ENCODE measurements around the gene TNFRSF18. TPM values are rescaled to one million over a fixed set of nuclear protein-coding genes. Genes with fewer than 3 reads are reported as not detected.

Gene TNFRSF18
- total and polyA plus RNA-seq, 4 donors: 1.0 to 1.3 (median 1.1) TPM; not detected in 1

DNA sequence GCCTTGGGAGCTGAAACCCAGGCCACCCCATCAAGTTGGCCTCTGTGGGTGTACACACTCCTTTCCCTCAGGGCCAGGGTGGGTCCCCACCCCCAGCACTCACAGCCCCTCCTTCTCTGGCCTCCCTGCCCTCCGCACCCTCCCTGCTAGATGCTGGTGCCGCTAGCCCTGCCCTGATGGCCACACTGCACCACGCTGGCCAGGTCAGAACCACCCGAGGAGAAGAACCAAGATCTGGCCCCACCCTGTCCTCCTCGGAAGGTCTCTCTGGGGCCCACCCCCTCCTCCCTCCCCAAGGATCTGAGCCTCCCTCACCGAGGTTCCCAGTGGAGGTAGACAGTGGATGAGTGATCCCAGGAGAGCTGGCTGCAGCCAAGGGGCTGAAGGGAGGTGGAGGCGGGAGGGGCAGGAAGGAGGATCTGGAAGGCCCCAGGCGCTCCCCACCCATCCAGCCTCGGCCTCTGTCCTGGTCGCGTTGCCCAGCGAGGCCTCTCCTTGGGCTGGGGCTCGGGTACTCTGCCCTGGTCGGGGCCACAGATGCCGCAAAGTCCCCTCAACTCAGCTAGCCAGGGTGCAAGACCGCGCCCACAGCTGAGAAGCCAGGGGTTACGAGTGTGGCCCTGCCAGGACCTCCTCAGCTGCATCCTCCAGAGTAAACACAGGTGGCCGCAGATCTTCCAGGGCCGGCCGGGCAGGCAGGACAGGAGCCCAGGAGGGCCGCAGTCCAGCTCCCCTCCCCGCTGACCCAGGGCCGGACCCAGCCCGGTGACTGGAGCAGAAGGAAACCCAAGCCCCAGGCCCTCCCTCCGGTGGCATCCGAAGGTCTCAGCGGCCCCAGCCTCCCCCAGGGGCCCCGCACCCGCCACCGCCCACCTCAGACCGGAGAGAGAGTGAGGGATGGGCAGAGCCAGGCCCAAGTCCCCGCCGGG lies 30.8 kb upstream of the TNFRSF18 start:
- DNase-seq (no peak), ATAC-seq (ENCODE audit: low FRiP score) (no peak)
- no peaks in the 10 kb centered on the region for H3K36me3 ChIP-seq (ENCODE audit: control insufficient read depth in 1 of 2, insufficient read depth in 2 of 2, low read length in 1 of 2)
- intact Hi-C loops (cut with DNase I): no loop called here
- WGBS, 2 donors: 44 to 45% methylated on average over 34 of the region's 34 CpGs
- no peaks in the 10 kb centered on the region for H3K9me3 ChIP-seq (ENCODE audit: control insufficient read depth, low read length)
- no peak overlapping the region for H3K4me3 ChIP-seq (ENCODE audit: low read length in 2 of 2)
- H3K27ac ChIP-seq (ENCODE audit: low read depth in 1 of 2, low read length in 2 of 2): no peak overlapping the region
- H3K27me3 ChIP-seq (ENCODE audit: control insufficient read depth in 1 of 2, insufficient read depth in 2 of 2, low read length in 1 of 2): no peaks in the 10 kb centered on the region
- no peaks in the 10 kb centered on the region for H3K4me1 ChIP-seq (ENCODE audit: control insufficient read depth in 1 of 2, insufficient read depth in 2 of 2, low read length in 2 of 2)

DNA sequence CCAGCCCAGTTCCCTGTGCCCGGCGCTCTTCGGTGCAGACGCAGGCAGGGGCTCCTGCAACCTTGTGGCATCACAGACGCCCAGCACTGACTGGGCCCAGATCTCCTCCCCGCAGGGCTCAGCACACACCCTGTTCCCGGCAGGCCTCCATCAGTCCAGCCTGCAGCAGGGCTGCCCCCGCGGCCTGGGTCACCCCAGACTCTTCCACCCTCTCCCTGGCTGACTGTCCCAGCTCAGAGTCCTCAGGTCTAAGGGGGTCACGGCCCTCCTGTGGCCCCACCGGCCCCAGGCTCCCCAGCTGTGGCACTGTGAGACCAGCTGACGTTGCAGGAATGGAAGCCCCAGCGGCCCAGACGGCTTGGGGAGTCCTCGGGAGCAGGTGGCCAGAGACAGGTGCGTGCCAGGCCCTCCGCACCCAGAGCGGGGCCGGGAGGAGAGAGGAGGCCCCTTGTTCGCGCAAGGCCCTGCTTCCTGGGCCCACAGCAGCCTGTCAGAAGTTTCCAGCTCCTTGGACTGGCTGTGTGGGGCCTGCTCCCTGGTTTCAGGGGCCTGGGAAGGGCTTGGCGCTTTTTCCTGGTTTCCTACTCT lies 29.9 kb upstream of the TNFRSF18 start:
- no peaks in the 10 kb centered on the region for H3K36me3 ChIP-seq (ENCODE audit: control insufficient read depth in 1 of 2, insufficient read depth in 2 of 2, low read length in 1 of 2)
- no peaks in the 10 kb centered on the region for H3K4me1 ChIP-seq (ENCODE audit: control insufficient read depth in 1 of 2, insufficient read depth in 2 of 2, low read length in 2 of 2)
- H3K4me3 ChIP-seq (ENCODE audit: low read length in 2 of 2): no peak overlapping the region
- no peak overlapping the region for H3K27ac ChIP-seq (ENCODE audit: low read depth in 1 of 2, low read length in 2 of 2)
- DNase-seq: no peak
- H3K27me3 ChIP-seq (ENCODE audit: control insufficient read depth in 1 of 2, insufficient read depth in 2 of 2, low read length in 1 of 2): no peaks in the 10 kb centered on the region
- intact Hi-C loops (cut with DNase I): no loop called here
- 82 to 83% methylated on average over 20 to 22 of the region's 22 CpGs for WGBS, 2 donors
- no peak for ATAC-seq (ENCODE audit: low FRiP score)
- no peaks in the 10 kb centered on the region for H3K9me3 ChIP-seq (ENCODE audit: control insufficient read depth, low read length)

DNA sequence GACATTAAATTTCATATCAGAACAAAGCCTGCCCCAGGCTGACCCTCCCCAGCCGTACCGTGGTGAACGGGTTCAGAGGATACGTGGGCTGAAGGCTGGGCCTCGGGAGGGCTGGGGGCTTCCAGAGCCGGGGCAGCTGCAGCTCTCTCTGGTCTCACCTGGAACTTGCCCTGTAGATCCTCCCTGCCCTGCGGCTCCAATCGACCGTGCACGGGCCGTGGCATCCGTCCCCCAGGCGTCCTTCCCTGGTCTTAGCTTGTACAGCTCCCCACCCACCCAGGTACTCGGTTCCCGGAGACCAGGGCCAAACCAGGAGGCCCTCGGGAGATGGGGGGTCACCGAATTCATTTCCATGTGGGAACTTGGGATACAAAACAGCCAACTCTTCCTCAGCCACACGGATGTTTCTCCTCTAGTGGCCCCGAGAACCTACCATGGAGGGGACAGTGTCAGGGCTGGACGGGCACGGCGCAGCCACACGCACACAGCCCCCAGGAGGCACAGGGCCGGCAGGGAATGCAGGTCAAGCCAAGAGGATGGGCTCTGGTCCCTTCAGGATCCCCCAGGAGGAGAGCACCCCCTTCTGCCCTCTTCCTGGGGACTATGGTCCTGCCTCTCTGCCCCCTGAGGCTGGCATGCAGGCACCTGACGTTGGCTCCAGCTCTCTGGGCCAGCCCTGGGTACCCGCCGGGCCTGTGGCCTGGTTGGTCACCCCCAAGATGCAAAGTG lies 28.8 kb upstream of the TNFRSF18 start:
- Histone ChIP-seq H3K27ac (ENCODE audit: low read depth in 1 of 2, low read length in 2 of 2) (no peak overlapping the region), H3K9me3 (ENCODE audit: control insufficient read depth, low read length) (no peaks in the 10 kb centered on the region), H3K4me1 (ENCODE audit: control insufficient read depth in 1 of 2, insufficient read depth in 2 of 2, low read length in 2 of 2) (no peaks in the 10 kb centered on the region), H3K36me3 (ENCODE audit: control insufficient read depth in 1 of 2, insufficient read depth in 2 of 2, low read length in 1 of 2) (no peaks in the 10 kb centered on the region), H3K27me3 (ENCODE audit: control insufficient read depth in 1 of 2, insufficient read depth in 2 of 2, low read length in 1 of 2) (no peaks in the 10 kb centered on the region), H3K4me3 (ENCODE audit: low read length in 2 of 2) (no peak overlapping the region)
- intact Hi-C loops (cut with DNase I): no loop called here
- 89 to 91% methylated on average over 27 of the region's 27 CpGs for WGBS, 2 donors
- DNase-seq: no peak
- no peak for ATAC-seq (ENCODE audit: low FRiP score)

- Histone ChIP-seq H3K27ac (ENCODE audit: low read depth in 1 of 2, low read length in 2 of 2) (no peak overlapping the region), H3K27me3 (ENCODE audit: control insufficient read depth in 1 of 2, insufficient read depth in 2 of 2, low read length in 1 of 2) (no peaks in the 10 kb centered on the region), H3K4me1 (ENCODE audit: control insufficient read depth in 1 of 2, insufficient read depth in 2 of 2, low read length in 2 of 2) (no peaks in the 10 kb centered on the region), H3K4me3 (ENCODE audit: low read length in 2 of 2) (no peak overlapping the region), H3K36me3 (ENCODE audit: control insufficient read depth in 1 of 2, insufficient read depth in 2 of 2, low read length in 1 of 2) (no peaks in the 10 kb centered on the region), H3K9me3 (ENCODE audit: control insufficient read depth, low read length) (no peaks in the 10 kb centered on the region)
- no peak for DNase-seq
- no peak for ATAC-seq (ENCODE audit: low FRiP score)
- intact Hi-C loops (cut with DNase I): loop anchor here in 1 of 2 donors (5.0 kb wide), 1 partner anchor 117 kb away; the partner anchor contains the start of gene C1orf159
- 95 to 96% methylated on average over 28 of the region's 28 CpGs for WGBS, 2 donors
These were observed 27.9 kb upstream of the TNFRSF18 start for GRCh38 chr1:1234180-1234808.

DNA sequence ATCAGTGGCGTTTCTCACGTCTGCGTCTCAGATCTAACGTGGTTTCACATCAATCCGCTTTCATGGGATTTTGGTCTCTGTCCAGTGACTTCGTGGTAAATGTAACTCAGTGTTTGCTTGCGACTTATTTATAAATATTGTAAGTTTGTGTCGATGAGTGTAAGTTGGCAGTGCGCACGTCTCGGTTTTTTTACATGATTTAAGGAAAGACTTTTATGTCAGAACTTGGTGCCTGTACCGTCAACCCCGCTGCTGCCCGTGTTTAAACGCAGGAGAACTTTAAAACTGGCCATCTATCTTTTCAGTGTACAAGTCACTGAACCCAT lies 27.1 kb upstream of the TNFRSF18 start:
- no peaks in the 10 kb centered on the region for H3K27me3 ChIP-seq (ENCODE audit: control insufficient read depth in 1 of 2, insufficient read depth in 2 of 2, low read length in 1 of 2)
- no peak overlapping the region for H3K4me3 ChIP-seq (ENCODE audit: low read length in 2 of 2)
- no peak overlapping the region for H3K27ac ChIP-seq (ENCODE audit: low read depth in 1 of 2, low read length in 2 of 2)
- no peaks in the 10 kb centered on the region for H3K4me1 ChIP-seq (ENCODE audit: control insufficient read depth in 1 of 2, insufficient read depth in 2 of 2, low read length in 2 of 2)
- DNase-seq (no peak), ATAC-seq (ENCODE audit: low FRiP score) (no peak)
- H3K36me3 ChIP-seq (ENCODE audit: control insufficient read depth in 1 of 2, insufficient read depth in 2 of 2, low read length in 1 of 2): no peaks in the 10 kb centered on the region
- intact Hi-C loops (cut with DNase I): loop anchor here in 1 of 2 donors (5.0 kb wide), 1 partner anchor 116 kb away; the partner anchor contains the start of gene C1orf159
- no peaks in the 10 kb centered on the region for H3K9me3 ChIP-seq (ENCODE audit: control insufficient read depth, low read length)
- 96 to 97% methylated on average over 15 of the region's 15 CpGs for WGBS, 2 donors

DNA sequence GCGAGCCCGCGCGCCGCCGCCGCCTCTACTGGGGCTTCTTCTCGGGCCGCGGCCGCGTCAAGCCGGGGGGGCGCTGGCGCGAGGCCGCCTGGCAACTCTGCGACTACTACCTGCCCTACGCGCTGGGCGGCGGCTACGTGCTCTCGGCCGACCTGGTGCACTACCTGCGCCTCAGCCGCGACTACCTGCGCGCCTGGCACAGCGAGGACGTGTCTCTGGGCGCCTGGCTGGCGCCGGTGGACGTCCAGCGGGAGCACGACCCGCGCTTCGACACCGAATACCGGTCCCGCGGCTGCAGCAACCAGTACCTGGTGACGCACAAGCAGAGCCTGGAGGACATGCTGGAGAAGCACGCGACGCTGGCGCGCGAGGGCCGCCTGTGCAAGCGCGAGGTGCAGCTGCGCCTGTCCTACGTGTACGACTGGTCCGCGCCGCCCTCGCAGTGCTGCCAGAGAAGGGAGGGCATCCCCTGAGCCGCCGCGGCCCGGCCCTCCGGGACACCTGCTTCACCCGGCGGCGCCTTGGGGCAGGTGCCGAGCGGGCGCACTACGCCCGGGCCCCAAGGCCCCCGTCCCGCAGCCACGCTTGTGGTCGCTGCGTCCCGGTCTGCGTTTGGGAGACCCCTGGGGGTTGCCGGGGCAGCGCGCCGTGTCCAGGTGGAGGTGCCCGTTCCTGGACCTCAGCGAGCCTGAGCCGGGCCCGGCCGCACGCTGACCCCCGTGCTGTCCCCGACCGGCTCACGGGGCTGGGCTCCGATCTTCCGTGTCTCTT lies 26.6 kb upstream of the TNFRSF18 start:
- DNase-seq (no peak), ATAC-seq (ENCODE audit: low FRiP score) (no peak)
- no peaks in the 10 kb centered on the region for H3K27me3 ChIP-seq (ENCODE audit: control insufficient read depth in 1 of 2, insufficient read depth in 2 of 2, low read length in 1 of 2)
- no peaks in the 10 kb centered on the region for H3K4me1 ChIP-seq (ENCODE audit: control insufficient read depth in 1 of 2, insufficient read depth in 2 of 2, low read length in 2 of 2)
- WGBS, 2 donors: 69 to 79% methylated on average over 91 to 98 of the region's 98 CpGs
- no peaks in the 10 kb centered on the region for H3K36me3 ChIP-seq (ENCODE audit: control insufficient read depth in 1 of 2, insufficient read depth in 2 of 2, low read length in 1 of 2)
- H3K4me3 ChIP-seq (ENCODE audit: low read length in 2 of 2): no peak overlapping the region
- intact Hi-C loops (cut with DNase I): loop anchor here in 1 of 2 donors (5.0 kb wide), 1 partner anchor 116 kb away; the partner anchor contains the start of gene C1orf159
- H3K9me3 ChIP-seq (ENCODE audit: control insufficient read depth, low read length): no peaks in the 10 kb centered on the region
- no peak overlapping the region for H3K27ac ChIP-seq (ENCODE audit: low read depth in 1 of 2, low read length in 2 of 2)

DNA sequence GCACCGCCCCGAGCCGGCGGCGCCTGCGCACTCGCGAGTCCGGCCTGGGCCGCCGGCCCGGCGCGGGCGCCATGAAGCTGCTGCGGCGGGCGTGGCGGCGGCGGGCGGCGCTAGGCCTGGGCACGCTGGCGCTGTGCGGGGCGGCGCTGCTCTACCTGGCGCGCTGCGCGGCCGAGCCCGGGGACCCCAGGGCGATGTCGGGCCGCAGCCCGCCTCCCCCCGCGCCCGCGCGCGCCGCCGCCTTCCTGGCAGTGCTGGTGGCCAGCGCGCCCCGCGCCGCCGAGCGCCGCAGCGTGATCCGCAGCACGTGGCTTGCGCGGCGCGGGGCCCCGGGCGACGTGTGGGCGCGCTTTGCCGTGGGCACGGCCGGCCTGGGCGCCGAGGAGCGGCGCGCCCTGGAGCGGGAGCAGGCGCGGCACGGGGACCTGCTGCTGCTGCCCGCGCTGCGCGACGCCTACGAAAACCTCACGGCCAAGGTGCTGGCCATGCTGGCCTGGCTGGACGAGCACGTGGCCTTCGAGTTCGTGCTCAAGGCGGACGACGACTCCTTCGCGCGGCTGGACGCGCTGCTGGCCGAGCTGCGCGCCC lies 25.9 kb upstream of the TNFRSF18 start, which contains the start of gene B3GALT6:
TSS of gene B3GALT6 (plus strand) at position 30 of the 588 bp plus-strand sequence. CDS start at position 72, 42 bp downstream.
- H3K27me3 ChIP-seq (ENCODE audit: control insufficient read depth in 1 of 2, insufficient read depth in 2 of 2, low read length in 1 of 2): no peaks in the 10 kb centered on the region
- no peaks in the 10 kb centered on the region for H3K4me1 ChIP-seq (ENCODE audit: control insufficient read depth in 1 of 2, insufficient read depth in 2 of 2, low read length in 2 of 2)
- intact Hi-C loops (cut with DNase I): loop anchor here in 1 of 2 donors (5.0 kb wide), 1 partner anchor 115 kb away; the partner anchor contains the start of gene C1orf159
- peak within 1 kb of the TSS in 1 of 2 donors; percentile 73 for H3K27ac ChIP-seq (ENCODE audit: low read depth in 1 of 2, low read length in 2 of 2)
- 7 to 8% methylated on average over 53 to 100 of the region's 100 CpGs for WGBS, 2 donors
- ATAC-seq (ENCODE audit: low FRiP score): no peak
- H3K9me3 ChIP-seq (ENCODE audit: control insufficient read depth, low read length): no peaks in the 10 kb centered on the region
- H3K4me3 ChIP-seq (ENCODE audit: low read length in 2 of 2): peak within 1 kb of the TSS; percentile 83 to 85
- no peak for DNase-seq
- peaks cover 0 to 6% of the 10 kb centered on the region in 2 donors for H3K36me3 ChIP-seq (ENCODE audit: control insufficient read depth in 1 of 2, insufficient read depth in 2 of 2, low read length in 1 of 2)
